SK-N-MC (cell line): ENCODE results near the gene IRF4.

ENCODE experiments used
- EZH2 ChIP-seq: fragments of 200-600 bp; sonication (generic); IDR thresholded peaks from one replicate; pipeline ENCODE4 v1.6.1; 2017; ENCODE audit warnings: antibody characterized with exemption
- FOXP2 ChIP-seq: optimal IDR thresholded peaks from 2 replicates; pipeline ENCODE3; 2011; ENCODE audit warnings: mild to moderate bottlenecking, moderate library complexity; ENCODE audit not compliant: insufficient read depth; ENCODE audit errors: extremely low read length, control extremely low read depth
- POLR2AphosphoS5 ChIP-seq: IDR thresholded peaks from 2 replicates; pipeline ENCODE4 v1.6.1; 2012; ENCODE audit warnings: mild to moderate bottlenecking, low read depth, low read length, borderline replicate concordance

DNA sequence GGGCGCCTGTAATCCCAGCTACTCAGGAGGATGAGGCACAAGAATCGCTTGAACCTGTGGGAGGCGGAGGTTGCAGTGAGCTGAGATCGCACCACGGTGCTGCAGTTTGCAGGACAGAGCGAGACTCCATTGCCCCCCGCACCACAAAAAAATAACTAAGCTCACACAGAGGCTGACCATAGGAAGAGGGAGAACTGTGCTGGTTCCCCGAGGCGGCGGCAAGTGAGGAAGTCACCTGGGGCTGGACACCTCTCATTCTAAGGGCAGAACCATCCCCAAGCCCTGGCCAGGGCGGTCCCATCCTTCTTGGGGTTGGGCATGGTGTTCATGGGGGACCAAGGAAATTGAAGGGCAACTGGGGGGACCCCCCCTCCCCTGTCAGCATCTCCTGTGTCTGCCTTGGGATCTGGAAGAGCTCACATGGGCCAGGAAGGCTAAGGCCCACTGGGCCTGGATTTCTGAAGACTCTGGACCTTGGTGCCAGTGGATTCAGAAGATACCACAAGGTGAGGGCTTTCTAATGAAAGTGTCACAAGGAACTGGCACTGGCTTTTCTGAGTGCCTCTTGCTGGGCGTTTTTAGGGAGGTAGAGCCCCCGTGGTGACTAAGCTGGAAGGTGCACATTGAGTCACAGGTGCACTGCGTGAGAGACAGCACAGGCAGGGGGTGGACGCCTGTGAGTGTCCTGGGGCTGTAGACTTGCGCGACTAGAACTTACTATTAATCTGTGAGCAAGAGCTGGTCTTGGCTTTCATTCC lies 11.5 kb downstream of the IRF4 start:
- TF ChIP-seq EZH2 (no peak), POLR2AphosphoS5 (no peak), FOXP2 (no peak)
